Fibroblast of lung (primary cell): ENCODE data around the gene NRGN. TPM values are rescaled to one million over a fixed set of nuclear protein-coding genes. Genes with fewer than 3 reads are reported as not detected.
A peak's percentile ranks its signal among the peaks of the same experiment; 100 is the strongest.

Source experiments
- DNase-seq, 2 donors: peaks; one replicate each; pipeline versions ENCODE4 v3.0.0 to v3.0.0-alpha.2; 2010; ENCODE audit warnings: low read depth in 2 of 2
- H2AFZ ChIP-seq: 2 replicates; pipeline ENCODE4 v1.5.1; 2012; ENCODE audit warnings: low read length, control low read depth, inconsistent platforms
- H3K27ac ChIP-seq: 2 replicates; pipeline ENCODE4 v1.5.1; 2011; ENCODE audit warnings: low read length, control low read depth; ENCODE audit not compliant: insufficient read depth
- H3K27me3 ChIP-seq: 2 replicates; pipeline ENCODE4 v1.5.1; 2011; ENCODE audit warnings: mild to moderate bottlenecking, low read length; ENCODE audit not compliant: control insufficient read depth, insufficient read depth
- H3K36me3 ChIP-seq: 2 replicates; pipeline ENCODE4 v1.5.1; 2011; ENCODE audit warnings: low read length; ENCODE audit not compliant: control insufficient read depth, insufficient read depth
- H3K4me1 ChIP-seq: 2 replicates; pipeline ENCODE4 v1.5.1; 2011; ENCODE audit warnings: low read length; ENCODE audit not compliant: control insufficient read depth, insufficient read depth; ENCODE audit errors: extremely low read depth
- H3K4me2 ChIP-seq: 2 replicates; pipeline ENCODE4 v1.5.1; 2011; ENCODE audit warnings: low read length, control low read depth; ENCODE audit not compliant: insufficient read depth; ENCODE audit errors: extremely low read depth
- H3K4me3 ChIP-seq, 4 experiments: fragments of 200-600 bp in 1 of 4; sonication (generic) in 1 of 4; replicated peaks in 1 of 4; 2 replicates each; pipeline ENCODE4 v1.5.1; 2011 to 2016; ENCODE audit warnings: low read length in 4 of 4, low read depth in 3 of 4, mild to moderate bottlenecking in 3 of 4, control low read depth in 2 of 4, inconsistent platforms in 1 of 4, mixed read lengths in 1 of 4; ENCODE audit not compliant: insufficient read depth in 1 of 4; ENCODE audit errors: control extremely low read depth in 1 of 4
- H3K79me2 ChIP-seq: 2 replicates; pipeline ENCODE4 v1.5.1; 2012; ENCODE audit warnings: mild to moderate bottlenecking, low read length, inconsistent platforms; ENCODE audit not compliant: control insufficient read depth, insufficient read depth
- H3K9ac ChIP-seq: 2 replicates; pipeline ENCODE4 v1.5.1; 2011; ENCODE audit warnings: mild to moderate bottlenecking, low read length, control low read depth; ENCODE audit not compliant: insufficient read depth
- H3K9me3 ChIP-seq: 2 replicates; pipeline ENCODE4 v1.5.1; 2012; ENCODE audit warnings: low read depth, low read length; ENCODE audit not compliant: control insufficient read depth, insufficient read depth
- H4K20me1 ChIP-seq: 2 replicates; pipeline ENCODE4 v1.5.1; 2011; ENCODE audit warnings: low read length; ENCODE audit not compliant: control insufficient read depth, insufficient read depth; ENCODE audit errors: extremely low read depth
- CTCF ChIP-seq, 2 donors: IDR thresholded peaks in 1 of 2; conservative IDR thresholded peaks in 1 of 2; 1 replicate in 1 of 2; 2 replicates in 1 of 2; pipeline ENCODE4 v1.5.1; 2011 to 2012; ENCODE audit warnings: low read length in 2 of 2, control low read depth in 1 of 2, inconsistent platforms in 1 of 2, low read depth in 1 of 2, mild to moderate bottlenecking in 1 of 2
- EZH2 ChIP-seq: IDR thresholded peaks from 2 replicates; pipeline ENCODE4 v1.5.1; 2012; ENCODE audit warnings: low read length, control low read depth, mild to moderate bottlenecking; ENCODE audit errors: missing control alignments
- polyA plus RNA-seq, 2 donors: library from polyadenylated mRNA; depleted of rRNA in 1 of 2; stranded (reverse) in 1 of 2; unstranded in 1 of 2; fragments of >200 nt; gene quantifications; 2 replicates each; pipeline ENCODE4 v1.2.1, GENCODE V29; 2011 to 2012; ENCODE audit warnings: missing spikeins in 1 of 2
- total RNA-seq: library from RNA; depleted of rRNA; stranded (reverse); fragments of >200 nt; gene quantifications from 2 replicates; pipeline ENCODE4 v1.2.1, GENCODE V29; 2014

NRGN gene
- total and polyA plus RNA-seq, 2 donors (not counting 1 experiment from before 2014, with no cell fraction given): 0.17 to 4.9 TPM

- Histone ChIP-seq H2AFZ (no peak overlapping the region), H3K27ac (no peak overlapping the region), H3K9ac (no peak overlapping the region), H3K4me2 (no peak overlapping the region), H3K27me3 (peaks cover 30% of the 10 kb centered on the region), H3K4me1 (no peaks in the 10 kb centered on the region), H3K36me3 (no peaks in the 10 kb centered on the region), H3K79me2 (no peaks in the 10 kb centered on the region), H3K9me3 (no peaks in the 10 kb centered on the region), H4K20me1 (no peaks in the 10 kb centered on the region), H3K4me3 (no peak overlapping the region)
- TF ChIP-seq CTCF (conservative IDR thresholded peaks at IDR 0.05 in 1 of 2, IDR thresholded peaks at IDR 0.05 in 1 of 2; ENCODE audit: low read depth in 1 of 2, low read length in 2 of 2) (no peak), EZH2 (no peak)
- peak in 1 of 2 donors; percentile 61 for DNase-seq
Observed at GRCh38 chr11:124716591-124716990, 23.2 kb upstream of the NRGN start.

- Histone ChIP-seq H3K79me2 (no peaks in the 10 kb centered on the region), H3K9me3 (no peaks in the 10 kb centered on the region), H3K4me2 (peak overlapping the region; percentile 96), H3K9ac (no peak overlapping the region), H3K36me3 (no peaks in the 10 kb centered on the region), H3K4me1 (no peaks in the 10 kb centered on the region), H3K27me3 (peaks cover 38% of the 10 kb centered on the region), H3K4me3 (peak overlapping the region in 3 of 4 experiments; percentile 6 to 57 (median 11)), H4K20me1 (no peaks in the 10 kb centered on the region), H3K27ac (no peak overlapping the region), H2AFZ (peak overlapping the region; percentile 42)
- TF ChIP-seq EZH2 (no peak), CTCF (conservative IDR thresholded peaks at IDR 0.05 in 1 of 2, IDR thresholded peaks at IDR 0.05 in 1 of 2; ENCODE audit: low read depth in 1 of 2, low read length in 2 of 2) (no peak)
- peak in 1 of 2 donors; percentile 36 for DNase-seq
Observed at GRCh38 chr11:124717421-124717785, 22.3 kb upstream of the NRGN start.

GRCh38 chr11:124717786-124718651 lies 21.7 kb upstream of the NRGN start:
- DNase-seq: peak; percentile 28 to 52
- H3K36me3 ChIP-seq: no peaks in the 10 kb centered on the region

More at GRCh38 chr11:124717786-124718651, 21.7 kb upstream of the NRGN start:
- Histone ChIP-seq H3K4me2 (peak overlapping the region; percentile 96), H4K20me1 (no peaks in the 10 kb centered on the region), H3K27me3 (peaks cover 40% of the 10 kb centered on the region), H3K9me3 (no peaks in the 10 kb centered on the region), H3K79me2 (no peaks in the 10 kb centered on the region), H3K4me3 (peak overlapping the region; percentile 18 to 57 (median 44)), H3K4me1 (no peaks in the 10 kb centered on the region), H3K9ac (peak overlapping the region; percentile 4), H2AFZ (peak overlapping the region; percentile 70), H3K27ac (no peak overlapping the region)
- TF ChIP-seq CTCF (conservative IDR thresholded peaks at IDR 0.05 in 1 of 2, IDR thresholded peaks at IDR 0.05 in 1 of 2; ENCODE audit: low read depth in 1 of 2, low read length in 2 of 2) (no peak), EZH2 (no peak)
